Ramos (cell line): Measurements from ENCODE around the gene NAA38.

Source experiments
- in situ Hi-C: fragments of 300-500 bp; cut with MboI; formaldehyde crosslinking; loops from one replicate; pipeline ENCODE4 v1.14.3; 2022; ENCODE audit warnings: low sequenced_read_pairs; ENCODE audit not compliant: unreplicated experiment

Gene NAA38

GRCh38 chr17:7809086-7809790 lies 48.1 kb downstream of the NAA38 start:
- in situ Hi-C loops, result no loop called here

DNA sequence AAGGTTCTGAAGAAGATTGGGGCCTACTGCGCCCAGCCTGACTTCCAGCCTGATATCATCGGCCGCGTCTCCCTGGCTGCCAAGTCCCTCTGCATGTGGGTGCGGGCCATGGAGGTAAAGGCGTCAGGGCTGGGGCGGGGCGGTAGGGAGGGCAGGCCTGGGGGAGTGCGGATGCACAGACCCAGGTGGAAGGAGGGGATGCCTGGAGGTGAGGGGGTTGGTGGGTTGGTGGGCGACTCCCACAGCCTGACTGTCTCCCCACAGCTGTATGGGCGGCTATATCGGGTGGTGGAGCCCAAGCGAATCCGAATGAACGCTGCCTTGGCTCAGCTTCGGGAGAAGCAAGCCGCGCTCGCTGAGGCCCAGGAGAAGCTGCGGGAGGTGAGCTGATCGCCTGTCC lies 50.2 kb downstream of the NAA38 start:
- in situ Hi-C loops, result no loop called here
